HG03108 (cell line): ENCODE data around the gene ZNF236.

Source experiments
- ATAC-seq: cut with Tn5 transposase; IDR thresholded peaks from one replicate; pipeline ENCODE4 v1.9.1; 2021; ENCODE audit warnings: moderate library complexity; ENCODE audit not compliant: unreplicated experiment

Gene ZNF236

GRCh38 chr18:76905821-76906220 is 83.5 kb downstream of the ZNF236 start:
- ATAC-seq: no peak

- ATAC-seq: no peak
Observed at GRCh38 chr18:76908277-76908676, 85.9 kb downstream of the ZNF236 start.

GRCh38 chr18:76909439-76909838 is 87.1 kb downstream of the ZNF236 start:
- no peak for ATAC-seq

GRCh38 chr18:76911440-76911839 is 89.1 kb downstream of the ZNF236 start:
- no peak for ATAC-seq

GRCh38 chr18:76913583-76913982 is 91.2 kb downstream of the ZNF236 start:
- no peak for ATAC-seq

- ATAC-seq: no peak
Observed at GRCh38 chr18:76914314-76914713, 92.0 kb downstream of the ZNF236 start.

- no peak for ATAC-seq
Observed at GRCh38 chr18:76914796-76915195, 92.4 kb downstream of the ZNF236 start.

- no peak for ATAC-seq
Observed at GRCh38 chr18:76915456-76915855, 93.1 kb downstream of the ZNF236 start.

- ATAC-seq: no peak
Observed at GRCh38 chr18:76920974-76921373, 98.6 kb downstream of the ZNF236 start.

GRCh38 chr18:76922107-76922506 is 99.8 kb downstream of the ZNF236 start:
- ATAC-seq: peak; percentile 94

- ATAC-seq: no peak
Observed at GRCh38 chr18:76923485-76924085, 101.2 kb downstream of the ZNF236 start.

- ATAC-seq: no peak
Observed at GRCh38 chr18:76925501-76925900, 103.1 kb downstream of the ZNF236 start.

- ATAC-seq: no peak
Observed at GRCh38 chr18:76927223-76927725, 104.9 kb downstream of the ZNF236 start.

- no peak for ATAC-seq
Observed at GRCh38 chr18:76928179-76928868, 106.0 kb downstream of the ZNF236 start.

- no peak for ATAC-seq
Observed at GRCh38 chr18:76931171-76931570, 108.8 kb downstream of the ZNF236 start.

- ATAC-seq: no peak
Observed at GRCh38 chr18:76932026-76932819, 109.9 kb downstream of the ZNF236 start.

GRCh38 chr18:76935722-76936337 is 113.5 kb downstream of the ZNF236 start:
- no peak for ATAC-seq

GRCh38 chr18:76936877-76937276 is 114.5 kb downstream of the ZNF236 start:
- ATAC-seq: no peak

- ATAC-seq: no peak
Observed at GRCh38 chr18:76937597-76937996, 115.2 kb downstream of the ZNF236 start.

- ATAC-seq: no peak
Observed at GRCh38 chr18:76938619-76939018, 116.3 kb downstream of the ZNF236 start.

GRCh38 chr18:76941284-76941683 is 118.9 kb downstream of the ZNF236 start:
- no peak for ATAC-seq
